ENCODE data around the gene CLDN18.
A peak's percentile ranks its signal among the peaks of the same experiment; 100 is the strongest.

Gene CLDN18

DNA sequence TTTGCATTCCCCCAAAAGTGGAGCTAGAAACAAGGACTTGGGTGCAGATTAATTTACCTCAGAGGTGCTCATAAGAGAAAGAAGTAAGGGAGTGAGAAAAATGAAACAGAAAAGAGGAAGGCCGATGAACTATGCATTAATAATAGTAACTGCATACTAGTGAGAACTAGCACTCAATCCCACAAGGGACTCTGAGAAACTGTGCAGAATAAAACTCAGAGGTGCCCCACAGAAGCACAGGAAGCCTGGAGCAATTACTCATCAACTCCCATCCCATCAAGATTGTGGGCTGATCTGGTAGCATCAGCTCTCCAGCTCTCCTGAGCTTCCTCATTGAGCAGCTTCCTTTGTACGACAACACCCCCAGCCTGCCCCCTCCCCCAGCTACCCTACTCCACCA lies 50.8 kb downstream of the CLDN18 start:
- no peak for DNase-seq (ENCODE audit: extremely low read depth in 1 of 2, low read depth in 1 of 2)

DNA sequence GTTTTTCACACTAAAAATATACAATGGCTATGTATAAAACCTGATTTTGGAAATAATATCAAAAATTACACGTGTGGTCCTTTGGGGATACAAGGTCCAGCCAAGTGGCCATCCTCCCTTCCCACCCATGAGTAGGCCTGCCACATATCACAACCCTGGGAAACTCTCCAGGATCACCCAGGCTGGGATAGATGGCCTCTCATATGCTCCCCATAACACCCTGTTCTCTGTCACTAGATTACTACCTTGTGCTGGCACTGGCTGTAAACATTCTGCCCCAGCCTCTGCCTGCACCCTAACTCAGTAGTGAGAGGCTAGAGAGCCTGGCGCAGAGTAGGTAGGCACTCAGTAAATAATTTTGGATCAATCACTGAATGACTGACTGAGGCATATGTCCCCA lies 52.1 kb downstream of the CLDN18 start:
- no peak for DNase-seq (ENCODE audit: extremely low read depth in 1 of 2, low read depth in 1 of 2)

DNA sequence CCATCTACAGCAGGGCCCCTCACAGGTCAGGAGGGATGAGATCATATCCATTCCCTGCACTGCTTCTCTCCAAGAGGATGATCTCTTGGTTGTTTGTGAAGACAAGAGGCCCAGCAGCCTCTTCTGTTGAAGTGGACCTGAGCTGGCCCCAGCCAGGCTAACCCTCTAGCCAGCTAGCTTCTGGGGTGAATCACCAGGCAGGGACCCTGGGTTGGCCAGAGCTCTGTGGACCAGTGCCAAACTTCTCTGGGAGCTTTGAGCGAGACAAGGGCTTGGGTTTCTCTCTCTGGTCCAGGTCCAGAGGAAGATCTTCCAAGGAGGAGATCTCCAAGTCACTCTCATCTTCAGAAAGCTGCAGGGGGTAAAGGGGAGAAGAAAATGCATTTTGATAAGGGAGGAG lies 52.7 kb downstream of the CLDN18 start:
- no peak for DNase-seq (ENCODE audit: extremely low read depth in 1 of 2, low read depth in 1 of 2)

DNA sequence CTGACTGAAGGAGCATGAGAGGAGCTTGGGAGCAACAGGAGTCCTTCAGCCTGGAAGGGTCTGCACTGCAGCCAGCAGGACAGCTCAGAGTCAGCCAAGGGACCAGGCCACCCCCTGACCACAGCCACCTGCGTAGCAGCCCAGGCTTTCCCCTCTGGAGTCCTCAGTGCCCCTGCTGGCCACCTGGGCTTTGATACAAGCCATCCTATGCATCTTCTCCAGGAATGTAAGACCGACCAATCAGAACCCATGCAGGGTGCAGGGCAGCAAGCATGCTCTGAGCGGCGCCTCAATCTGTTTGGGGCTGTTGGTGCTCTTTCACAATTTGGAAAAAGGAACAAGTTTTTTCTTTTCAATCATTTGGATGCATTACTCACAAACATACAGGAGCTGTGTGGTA lies 53.5 kb downstream of the CLDN18 start:
- no peak for DNase-seq (ENCODE audit: extremely low read depth in 1 of 2, low read depth in 1 of 2)

DNA sequence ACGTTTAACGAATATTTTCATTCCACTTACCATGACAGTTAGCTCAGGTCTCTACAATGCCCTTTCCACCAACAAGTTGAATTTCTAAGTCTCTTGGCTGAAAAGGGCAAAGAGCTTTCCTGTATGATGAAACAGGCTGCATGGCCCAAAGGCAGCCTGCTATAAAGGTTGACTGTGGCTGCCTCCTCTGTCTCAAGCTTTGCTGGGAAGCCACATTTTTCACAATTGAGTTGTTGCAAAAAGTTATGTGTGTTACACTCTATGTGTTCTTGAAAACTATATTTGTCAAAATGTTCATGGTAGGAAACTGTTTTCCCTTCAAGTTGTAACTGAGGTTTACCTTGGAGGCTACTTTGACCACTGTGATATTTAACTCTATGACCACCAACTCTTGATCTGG lies 56.0 kb downstream of the CLDN18 start:
- DNase-seq (ENCODE audit: extremely low read depth in 1 of 2, low read depth in 1 of 2), result no peak

DNA sequence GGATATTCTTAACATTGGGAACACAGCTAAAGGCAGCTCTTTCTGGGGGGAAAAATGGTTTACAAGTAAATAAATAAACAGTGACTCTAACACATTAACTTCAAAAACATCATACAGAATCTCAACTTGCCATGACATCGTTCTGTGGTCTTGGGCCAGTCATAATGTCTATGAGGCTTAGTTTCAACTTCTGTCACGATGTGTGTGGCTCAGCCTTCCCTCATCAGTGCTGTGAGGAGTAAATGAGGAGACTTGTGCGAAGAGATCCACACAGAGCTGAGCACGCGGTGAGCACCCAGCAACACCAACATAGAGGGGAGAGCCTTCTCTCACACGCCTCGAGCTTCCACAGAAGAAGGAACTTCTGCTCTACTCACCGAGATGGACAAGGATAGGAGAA lies 56.4 kb downstream of the CLDN18 start:
- DNase-seq (ENCODE audit: extremely low read depth in 1 of 2, low read depth in 1 of 2), result no peak

DNA sequence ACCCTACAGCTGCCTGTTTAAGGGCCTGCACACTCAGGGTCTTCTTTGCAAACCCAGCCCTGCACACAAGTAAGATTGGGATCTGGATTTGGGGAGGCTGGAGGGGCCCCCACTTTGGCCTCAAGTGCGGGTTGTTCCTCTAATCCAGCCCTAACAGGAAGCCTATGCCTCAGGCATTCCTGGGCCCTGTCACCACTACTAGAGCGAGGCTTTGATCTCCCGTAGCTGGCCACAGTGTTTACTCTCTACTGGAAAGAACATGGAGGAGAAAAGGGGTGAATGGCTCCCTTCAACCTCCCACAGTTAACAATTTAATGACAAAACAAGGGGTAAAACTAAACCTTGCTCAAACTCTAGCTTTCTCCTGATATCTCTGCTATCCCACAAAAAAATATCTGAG lies 57.0 kb downstream of the CLDN18 start:
- DNase-seq (ENCODE audit: extremely low read depth in 1 of 2, low read depth in 1 of 2), result no peak

DNA sequence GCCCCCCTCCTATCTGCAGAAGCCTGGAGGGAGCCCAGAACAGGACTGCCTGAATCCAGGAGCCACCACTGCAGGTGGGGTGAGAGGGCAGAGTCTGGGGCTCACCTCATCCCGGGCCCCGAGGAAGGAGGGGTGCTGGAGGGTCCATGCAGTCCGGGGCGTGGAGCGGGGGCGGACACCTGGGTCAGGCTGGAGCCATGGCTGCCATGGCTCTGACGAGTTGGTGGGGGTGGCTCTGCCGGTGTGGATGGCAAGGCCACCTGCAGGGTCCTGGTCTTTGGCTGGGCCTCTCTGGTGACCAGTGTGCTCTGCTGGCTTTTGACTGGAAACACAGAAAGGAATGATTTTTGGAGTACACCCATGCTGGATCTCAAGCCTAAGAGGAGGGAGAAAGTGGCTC lies 58.1 kb downstream of the CLDN18 start:
- no peak for DNase-seq (ENCODE audit: extremely low read depth in 1 of 2, low read depth in 1 of 2)

DNA sequence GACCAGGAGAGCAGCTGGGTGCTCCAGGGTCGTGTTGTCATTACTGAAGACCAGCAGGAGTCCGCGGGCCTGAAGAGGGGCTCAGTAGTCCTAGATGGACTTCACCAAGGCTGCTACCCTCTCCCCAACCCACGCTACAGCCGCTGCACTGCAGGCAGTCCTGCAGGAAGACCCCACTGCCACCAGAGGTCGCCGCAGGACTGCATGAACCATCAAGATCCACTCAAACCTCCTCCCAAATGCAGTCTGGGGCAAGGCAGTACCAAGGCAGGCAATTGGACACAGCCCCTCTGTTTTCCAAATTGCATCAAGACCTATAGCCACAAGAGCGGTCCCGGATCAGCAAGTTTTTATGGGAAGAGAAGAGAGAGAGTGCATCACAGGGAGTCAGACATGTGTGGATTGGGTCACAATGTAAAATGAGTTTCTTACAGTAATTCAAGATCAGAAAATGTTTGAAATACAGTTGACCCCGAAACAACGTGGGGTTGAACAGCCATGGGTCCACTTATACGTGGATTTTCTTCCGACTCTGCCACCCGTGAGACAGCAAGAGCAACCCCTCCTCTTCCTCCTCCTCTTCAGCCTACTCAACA lies 58.7 kb downstream of the CLDN18 start:
- DNase-seq (ENCODE audit: extremely low read depth in 1 of 2, low read depth in 1 of 2), result peak; percentile 27 to 61

DNA sequence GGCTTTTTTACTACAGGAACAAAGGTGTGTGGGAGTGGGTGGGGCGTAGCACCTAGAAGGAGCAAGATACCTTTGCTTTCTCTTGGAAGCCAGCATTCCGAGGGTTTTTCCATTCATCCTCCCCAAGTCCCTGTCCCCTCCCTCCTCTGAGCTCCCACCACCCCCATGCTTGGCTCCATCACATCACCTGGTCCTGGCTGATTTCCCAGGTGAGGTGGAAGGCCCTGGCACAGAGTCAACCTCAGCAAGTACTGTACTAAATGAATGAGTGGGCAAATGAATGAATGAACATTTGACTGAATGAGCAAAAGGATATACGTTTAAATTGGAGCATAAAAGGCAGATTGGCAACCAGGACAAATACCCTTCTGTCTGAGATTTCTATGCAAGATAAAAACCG lies 60.0 kb downstream of the CLDN18 start:
- DNase-seq (ENCODE audit: extremely low read depth in 1 of 2, low read depth in 1 of 2), result no peak

DNA sequence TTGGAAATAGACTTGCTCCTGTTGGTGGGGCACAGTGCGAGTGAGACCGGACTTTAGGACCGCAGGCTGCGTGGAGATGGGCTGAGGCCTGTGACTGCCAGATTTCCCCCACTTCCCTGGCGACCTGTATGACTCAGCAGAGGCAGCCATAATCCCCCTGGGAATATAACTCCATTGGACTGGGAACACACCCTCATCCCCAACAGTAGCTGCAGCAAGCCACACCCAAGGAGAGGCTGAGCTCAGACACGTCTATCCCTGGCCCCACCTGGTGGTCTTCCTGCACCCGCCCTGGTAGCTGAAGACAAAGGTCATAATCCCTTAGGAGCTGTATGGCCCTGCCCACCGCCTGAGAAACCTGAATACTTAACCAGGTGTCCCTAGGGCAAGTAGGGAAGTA lies 62.8 kb downstream of the CLDN18 start:
- no peak for DNase-seq (ENCODE audit: extremely low read depth in 1 of 2, low read depth in 1 of 2)

DNA sequence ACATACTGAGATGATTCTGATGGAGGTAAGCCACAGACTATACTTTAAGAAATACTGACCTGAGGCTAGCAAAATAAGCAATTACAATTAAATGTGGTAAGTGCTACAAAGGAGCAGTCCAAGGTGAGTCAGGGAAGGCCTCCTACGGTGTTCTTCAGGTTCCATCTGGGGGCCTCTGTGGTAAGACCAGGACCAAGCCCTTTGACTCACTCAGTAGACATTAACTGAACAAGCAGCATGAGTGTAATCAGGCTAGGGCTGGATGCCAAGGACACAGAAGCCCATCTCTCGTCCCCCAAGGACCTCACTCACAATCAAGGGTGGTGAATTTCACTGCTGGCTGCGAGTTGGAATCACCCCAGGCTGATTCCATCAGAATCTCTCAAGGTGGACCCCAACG lies 68.1 kb downstream of the CLDN18 start:
- no peak for DNase-seq (ENCODE audit: extremely low read depth in 1 of 2, low read depth in 1 of 2)

DNA sequence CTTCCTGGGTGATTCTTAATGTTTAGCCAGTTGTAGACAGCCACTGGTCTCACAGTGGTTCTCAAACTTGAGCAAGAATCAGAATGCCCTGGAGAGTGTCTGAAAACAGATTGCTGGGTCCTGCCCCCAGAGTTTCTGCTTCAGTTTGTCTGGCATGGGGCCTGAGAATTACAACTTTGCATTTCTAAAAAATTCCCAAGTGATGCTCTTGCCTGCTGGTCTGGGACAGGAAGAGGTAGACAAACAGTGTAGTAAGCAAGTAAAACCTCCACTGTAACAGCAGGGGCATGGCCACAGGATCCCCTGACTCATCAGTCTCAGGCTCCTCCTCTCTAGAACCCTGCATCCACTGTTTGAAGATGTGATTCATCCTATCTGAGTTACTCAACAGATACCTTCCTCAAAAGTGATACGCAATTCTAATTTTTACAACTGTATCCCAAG lies 69.0 kb downstream of the CLDN18 start:
- DNase-seq (ENCODE audit: extremely low read depth in 1 of 2, low read depth in 1 of 2), result no peak

DNA sequence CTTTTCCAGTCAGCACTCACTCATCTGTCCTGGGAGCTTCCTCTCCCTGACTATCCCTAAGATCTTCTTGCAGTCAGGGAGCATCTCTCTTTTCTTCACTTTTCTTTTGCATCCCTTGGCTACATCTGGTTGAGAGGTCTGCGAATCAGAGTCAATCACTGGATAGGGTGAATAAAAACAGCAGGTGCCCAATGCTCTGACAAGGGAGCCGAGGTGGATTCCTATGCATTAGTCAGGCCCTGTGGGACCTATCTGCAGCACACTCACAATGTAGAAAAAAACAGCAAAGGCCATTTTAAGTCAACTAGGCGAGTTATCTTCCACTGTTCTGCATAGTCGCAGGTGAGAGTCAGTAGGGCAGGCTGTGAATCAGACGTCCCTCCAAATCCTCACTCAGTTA lies 69.9 kb downstream of the CLDN18 start:
- no peak for DNase-seq (ENCODE audit: extremely low read depth in 1 of 2, low read depth in 1 of 2)

DNA sequence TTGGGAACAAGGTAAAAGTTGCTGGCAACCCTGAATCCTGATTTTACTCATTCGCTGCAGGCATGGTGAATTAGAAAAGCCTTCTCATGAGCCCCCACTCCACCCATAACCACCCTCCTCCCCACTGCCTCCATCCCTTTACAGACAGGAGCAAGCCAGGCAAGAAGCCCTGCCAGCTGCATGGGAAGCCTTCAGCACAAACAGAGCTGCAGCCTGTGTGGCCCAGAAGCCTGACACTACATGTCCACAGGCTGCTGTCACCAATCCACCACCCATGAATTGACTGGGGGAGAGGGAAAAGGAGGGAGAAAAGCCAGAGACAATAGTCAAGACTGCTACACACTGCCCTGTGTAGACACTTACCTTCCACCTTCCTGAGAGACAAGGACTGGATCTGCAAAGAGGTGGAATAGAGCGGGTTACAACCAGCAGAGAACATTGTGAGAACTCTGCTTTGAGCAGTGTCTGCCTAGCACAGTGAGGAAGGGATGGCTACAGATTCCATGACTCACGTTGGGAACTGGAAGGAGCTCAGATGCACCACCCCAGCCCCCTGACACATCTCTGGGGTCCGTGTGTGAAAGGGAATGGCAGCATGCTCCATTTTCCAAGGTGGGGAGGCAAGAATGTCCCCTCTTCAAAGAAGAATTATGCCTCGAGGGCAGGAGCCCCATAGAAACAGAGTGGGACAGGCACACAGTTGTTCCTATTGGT lies 71.6 kb downstream of the CLDN18 start:
- DNase-seq (ENCODE audit: extremely low read depth in 1 of 2, low read depth in 1 of 2), result no peak

DNA sequence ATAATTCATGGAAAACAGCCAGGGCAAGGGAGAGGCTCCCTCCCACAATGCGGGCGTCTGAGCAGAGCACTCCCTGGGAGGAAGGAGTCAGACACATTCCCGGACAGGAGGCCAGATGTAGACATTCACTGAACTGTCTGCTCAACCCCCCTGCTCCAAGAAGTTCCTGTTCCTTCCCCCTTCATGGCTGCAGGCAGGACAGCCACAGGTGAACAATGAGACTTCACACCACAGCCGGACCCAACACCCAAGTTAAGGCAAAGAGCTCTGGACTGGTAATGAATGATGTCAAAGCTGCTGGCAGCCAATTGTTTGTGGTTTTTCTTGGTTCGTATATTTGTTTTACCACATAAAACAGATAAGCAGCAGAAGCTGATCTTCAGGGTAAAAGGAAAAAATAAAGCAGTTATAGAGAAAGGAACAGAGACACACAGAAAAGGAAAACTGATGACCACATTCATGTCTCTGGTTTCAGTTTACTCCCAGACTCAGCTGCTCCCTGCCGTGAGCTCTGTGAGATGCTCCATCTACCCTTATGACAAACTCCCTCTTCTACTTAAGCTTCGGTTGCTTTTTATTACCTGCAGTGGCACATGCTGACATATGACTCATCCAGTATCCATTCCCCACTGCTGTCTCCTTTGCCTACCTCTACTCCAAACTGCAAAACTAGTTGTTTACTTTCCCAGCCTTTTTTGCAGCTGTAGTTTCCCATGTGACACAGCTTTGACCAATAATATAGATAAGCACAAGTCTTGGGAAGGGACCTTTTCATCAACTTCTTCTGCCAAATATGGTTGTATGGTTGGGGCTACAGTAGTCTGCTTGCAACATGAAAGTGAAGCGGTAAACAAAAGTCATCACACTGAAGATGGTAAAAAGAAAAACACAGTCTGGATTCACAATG lies 72.4 kb downstream of the CLDN18 start:
- no peak for DNase-seq (ENCODE audit: extremely low read depth in 1 of 2, low read depth in 1 of 2)

DNA sequence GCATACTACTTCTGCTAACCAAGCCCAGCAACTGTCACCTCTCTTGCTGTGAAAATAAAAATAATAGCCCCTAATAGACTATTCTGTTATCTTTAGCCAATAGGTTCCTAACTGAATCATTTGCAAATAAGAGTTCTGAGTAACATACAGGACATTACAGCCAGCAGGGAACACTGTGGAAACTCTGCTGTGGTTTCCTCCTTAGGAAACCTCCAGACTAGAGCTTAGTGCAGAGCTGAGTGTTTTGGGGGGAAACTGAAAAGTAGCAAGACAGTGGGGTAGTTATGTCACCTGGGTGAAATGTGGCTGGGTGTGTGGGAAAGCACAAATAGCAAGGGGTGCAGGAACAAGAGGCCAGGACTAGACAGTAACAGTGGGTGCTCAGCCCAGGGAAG lies 73.0 kb downstream of the CLDN18 start:
- no peak for DNase-seq (ENCODE audit: extremely low read depth in 1 of 2, low read depth in 1 of 2)

Data from activated CD8-positive, alpha-beta memory T cell treated with anti-CD3 and anti-CD28 coated beads for 1 hour (primary cell).